DOHH2 (cell line): Measurements from ENCODE around the gene MMP15.

Experiments
- EZH2phosphoT487 ChIP-seq: fragments of 200-600 bp; sonication (generic); IDR thresholded peaks from 2 replicates; pipeline ENCODE4 v1.6.1; 2017; ENCODE audit warnings: borderline replicate concordance, mild to moderate bottlenecking, antibody characterized with exemption, low read length, moderate library complexity, mixed read lengths
- TF ChIP-seq, protein P1 (sequence below): fragments of 200-600 bp; sonication (generic); IDR thresholded peaks from one replicate; pipeline ENCODE4 v1.5.1; 2014; ENCODE audit warnings: antibody characterized with exemption, mild to moderate bottlenecking, low read depth, low read length; ENCODE audit not compliant: poor library complexity, severe bottlenecking

DNA sequence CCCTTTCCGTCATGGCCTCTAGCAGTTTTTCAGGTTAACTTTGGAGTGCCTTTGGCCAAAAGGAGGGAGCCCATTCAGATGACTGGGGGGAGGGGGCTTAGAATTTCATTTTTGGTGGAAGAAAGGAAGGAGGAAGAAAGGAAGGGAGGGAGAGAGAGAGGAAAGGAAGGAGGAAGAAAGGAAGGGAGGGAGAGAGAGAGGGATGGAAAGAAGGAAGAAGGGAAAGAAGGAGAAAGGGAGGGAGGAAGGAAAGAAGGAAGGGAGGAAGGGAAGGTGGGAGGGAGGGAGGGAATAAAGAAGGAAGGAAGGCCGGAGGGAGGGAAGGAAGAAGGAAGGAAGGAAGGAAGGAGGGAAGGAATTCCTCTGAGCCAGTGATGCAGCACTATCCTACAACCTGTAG, 25.7 kb downstream of the MMP15 start:
- TF ChIP-seq, protein P1, sequence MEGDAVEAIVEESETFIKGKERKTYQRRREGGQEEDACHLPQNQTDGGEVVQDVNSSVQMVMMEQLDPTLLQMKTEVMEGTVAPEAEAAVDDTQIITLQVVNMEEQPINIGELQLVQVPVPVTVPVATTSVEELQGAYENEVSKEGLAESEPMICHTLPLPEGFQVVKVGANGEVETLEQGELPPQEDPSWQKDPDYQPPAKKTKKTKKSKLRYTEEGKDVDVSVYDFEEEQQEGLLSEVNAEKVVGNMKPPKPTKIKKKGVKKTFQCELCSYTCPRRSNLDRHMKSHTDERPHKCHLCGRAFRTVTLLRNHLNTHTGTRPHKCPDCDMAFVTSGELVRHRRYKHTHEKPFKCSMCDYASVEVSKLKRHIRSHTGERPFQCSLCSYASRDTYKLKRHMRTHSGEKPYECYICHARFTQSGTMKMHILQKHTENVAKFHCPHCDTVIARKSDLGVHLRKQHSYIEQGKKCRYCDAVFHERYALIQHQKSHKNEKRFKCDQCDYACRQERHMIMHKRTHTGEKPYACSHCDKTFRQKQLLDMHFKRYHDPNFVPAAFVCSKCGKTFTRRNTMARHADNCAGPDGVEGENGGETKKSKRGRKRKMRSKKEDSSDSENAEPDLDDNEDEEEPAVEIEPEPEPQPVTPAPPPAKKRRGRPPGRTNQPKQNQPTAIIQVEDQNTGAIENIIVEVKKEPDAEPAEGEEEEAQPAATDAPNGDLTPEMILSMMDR, result no peak
- TF ChIP-seq EZH2phosphoT487, result no peak
